Prostate gland (tissue), 2 donors: ENCODE results near the gene CMTM1. TPM values are rescaled to one million over a fixed set of nuclear protein-coding genes. Genes with fewer than 3 reads are reported as not detected.

Experiments
- DNase-seq: peaks from one replicate; pipeline ENCODE4 v3.0.0-alpha.2; 2019; ENCODE audit warnings: low spot score
- H3K27ac ChIP-seq, 2 donors: fragments of 200-600 bp; sonication (generic); 2 replicates each; pipeline ENCODE4 v1.5.1; 2017 to 2019
- H3K27me3 ChIP-seq: fragments of 200-600 bp; sonication (generic); replicated peaks from 2 replicates; pipeline ENCODE4 v1.5.1; 2019; ENCODE audit not compliant: insufficient read depth
- H3K36me3 ChIP-seq, 2 donors: fragments of 200-600 bp; sonication (generic); 1 replicate in 1 of 2; 2 replicates in 1 of 2; pipeline versions ENCODE4 v1.5.1 to v1.8.1; 2017 to 2019
- H3K4me1 ChIP-seq: fragments of 200-600 bp; sonication (generic); replicated peaks from 2 replicates; pipeline ENCODE4 v1.5.1; 2019
- H3K4me3 ChIP-seq, 2 donors: fragments of 200-600 bp; sonication (generic); 2 replicates each; pipeline ENCODE4 v1.5.1; 2017 to 2019
- H3K9me3 ChIP-seq: fragments of 200-600 bp; sonication (generic); 2 replicates; pipeline ENCODE4 v1.5.1; 2017
- POLR2A ChIP-seq: fragments of 450-650 bp; IDR thresholded peaks from one replicate; pipeline ENCODE4 v1.6.1; 2016; ENCODE audit warnings: antibody characterized with exemption, mild to moderate bottlenecking
- POLR2AphosphoS5 ChIP-seq: sonication (generic); formaldehyde crosslinking; IDR thresholded peaks from one replicate; pipeline ENCODE4 v1.6.1; 2017; ENCODE audit warnings: antibody characterized with exemption
- WGBS: methylation state at CpG from one replicate; pipeline ENCODE4 v1.1.5; 2018; 5-methylcytosine and 5-hydroxymethylcytosine counted together
- intact Hi-C: fragments of 100-400 bp; cut with DNase I; formaldehyde crosslinking; loops from one replicate; pipeline ENCODE4 v1.14.2; 2022
- total RNA-seq, 2 donors: library from RNA; depleted of rRNA; stranded (reverse); fragments of >200 nt; gene quantifications; one replicate each; pipeline ENCODE4 v1.1.0, GENCODE V29; 2016
- TF ChIP-seq, protein P1 (sequence below), 4 experiments: fragments of 200-600 bp in 2 of 4; fragments of 450-650 bp in 2 of 4; sonication (generic) in 2 of 4; IDR thresholded peaks; 1 replicate in 3 of 4; 2 replicates in 1 of 4; pipeline ENCODE4 v1.5.1; 2016 to 2019; ENCODE audit warnings: antibody characterized with exemption in 4 of 4, mild to moderate bottlenecking in 2 of 4, moderate library complexity in 2 of 4

Gene CMTM1
- total RNA-seq, 2 donors from 2014 or later, result 1.5 to 2.6 TPM

DNA sequence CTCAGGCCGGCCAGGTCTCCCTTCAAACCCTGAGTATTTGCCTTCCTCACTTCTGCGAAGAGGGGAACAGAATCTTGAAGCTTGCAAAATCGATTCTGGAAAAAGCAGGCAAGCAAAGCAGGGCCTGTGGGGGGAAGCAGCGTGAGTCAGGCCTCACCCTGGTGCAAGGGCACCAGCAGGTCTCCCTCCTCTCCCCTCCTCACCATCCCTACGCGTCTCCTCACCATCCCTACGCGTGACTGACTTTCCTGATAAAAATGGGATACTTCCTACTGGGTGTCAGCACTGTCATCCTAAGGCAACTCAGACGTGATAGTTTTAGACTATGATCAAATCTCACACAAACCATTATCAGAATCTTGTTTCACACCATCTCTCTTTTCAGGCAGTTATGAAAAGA lies 50.4 kb downstream of the CMTM1 start:
- intact Hi-C loops, result no loop called here
- Histone ChIP-seq H3K27me3 (no peaks in the 10 kb centered on the region), H3K4me3 (no peak overlapping the region), H3K4me1 (peaks cover 6% of the 10 kb centered on the region), H3K9me3 (no peaks in the 10 kb centered on the region), H3K36me3 (no peaks in the 10 kb centered on the region), H3K27ac (no peak overlapping the region)
- TF ChIP-seq POLR2A, result no peak
- TF ChIP-seq, protein P1, sequence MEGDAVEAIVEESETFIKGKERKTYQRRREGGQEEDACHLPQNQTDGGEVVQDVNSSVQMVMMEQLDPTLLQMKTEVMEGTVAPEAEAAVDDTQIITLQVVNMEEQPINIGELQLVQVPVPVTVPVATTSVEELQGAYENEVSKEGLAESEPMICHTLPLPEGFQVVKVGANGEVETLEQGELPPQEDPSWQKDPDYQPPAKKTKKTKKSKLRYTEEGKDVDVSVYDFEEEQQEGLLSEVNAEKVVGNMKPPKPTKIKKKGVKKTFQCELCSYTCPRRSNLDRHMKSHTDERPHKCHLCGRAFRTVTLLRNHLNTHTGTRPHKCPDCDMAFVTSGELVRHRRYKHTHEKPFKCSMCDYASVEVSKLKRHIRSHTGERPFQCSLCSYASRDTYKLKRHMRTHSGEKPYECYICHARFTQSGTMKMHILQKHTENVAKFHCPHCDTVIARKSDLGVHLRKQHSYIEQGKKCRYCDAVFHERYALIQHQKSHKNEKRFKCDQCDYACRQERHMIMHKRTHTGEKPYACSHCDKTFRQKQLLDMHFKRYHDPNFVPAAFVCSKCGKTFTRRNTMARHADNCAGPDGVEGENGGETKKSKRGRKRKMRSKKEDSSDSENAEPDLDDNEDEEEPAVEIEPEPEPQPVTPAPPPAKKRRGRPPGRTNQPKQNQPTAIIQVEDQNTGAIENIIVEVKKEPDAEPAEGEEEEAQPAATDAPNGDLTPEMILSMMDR (IDR thresholded peaks at IDR 0.05), result no peak
- TF ChIP-seq POLR2AphosphoS5, result no peak
- DNase-seq, result no peak
- 82% methylated on average over 9 of the region's 9 CpGs for WGBS

DNA sequence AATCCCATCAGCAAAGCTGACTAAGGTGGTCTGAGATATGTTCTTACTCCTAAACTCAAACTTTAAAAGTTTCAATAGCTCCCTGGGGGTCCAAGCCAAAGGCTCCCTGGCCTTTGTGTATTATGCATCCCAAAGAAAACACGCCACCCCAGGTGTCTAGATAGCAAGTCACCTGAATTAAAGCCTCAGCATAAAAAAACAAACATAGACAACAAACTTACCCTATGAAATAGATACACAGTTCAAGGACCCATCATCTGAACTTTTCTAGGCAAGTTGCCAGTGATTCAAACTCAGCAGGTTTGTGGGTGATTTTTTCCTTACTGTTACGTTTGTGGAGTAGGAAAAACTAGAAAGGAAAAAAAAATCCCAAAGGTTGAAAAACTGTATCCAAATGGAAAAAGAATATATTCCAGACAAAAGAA lies 50.8 kb downstream of the CMTM1 start:
- H3K36me3 ChIP-seq, result no peaks in the 10 kb centered on the region
- H3K4me3 ChIP-seq, result no peak overlapping the region
- intact Hi-C loops, result no loop called here
- peaks cover 6% of the 10 kb centered on the region for H3K4me1 ChIP-seq
- H3K27ac ChIP-seq, result no peak overlapping the region
- no peak for DNase-seq
- H3K27me3 ChIP-seq, result no peaks in the 10 kb centered on the region
- WGBS, result 75% methylated on average over 2 of the region's 2 CpGs
- TF ChIP-seq, protein P1 (IDR thresholded peaks at IDR 0.05), result no peak
- TF ChIP-seq POLR2A (no peak), POLR2AphosphoS5 (no peak)
- H3K9me3 ChIP-seq, result no peaks in the 10 kb centered on the region

DNA sequence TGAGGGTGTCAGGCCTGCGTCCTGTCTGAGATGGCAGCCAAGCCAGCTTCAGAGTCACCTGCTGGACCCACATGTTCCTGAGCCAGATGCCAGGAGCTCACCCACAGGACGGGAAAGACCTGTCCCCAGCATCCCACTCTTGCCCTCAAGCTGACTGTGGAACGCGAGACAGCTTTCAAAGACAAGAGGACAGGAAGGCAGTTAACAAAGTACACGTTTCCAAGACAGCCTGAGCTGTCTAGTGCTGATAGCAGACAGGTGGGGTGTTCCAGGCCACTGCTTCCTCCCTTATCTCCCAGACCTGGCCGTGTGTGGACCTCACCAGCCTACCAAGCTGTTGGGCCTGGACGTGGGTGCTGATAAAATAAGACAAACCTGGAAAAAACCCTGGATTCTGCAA lies 51.5 kb downstream of the CMTM1 start:
- DNase-seq, result no peak
- TF ChIP-seq POLR2A, result no peak
- no peak for TF ChIP-seq POLR2AphosphoS5
- TF ChIP-seq, protein P1 (IDR thresholded peaks at IDR 0.05), result no peak
- H3K4me1 ChIP-seq, result peaks cover 6% of the 10 kb centered on the region
- H3K27ac ChIP-seq, result peak overlapping the region in 1 of 2 donors; percentile 21
- 45% methylated on average over 7 of the region's 7 CpGs for WGBS
- H3K9me3 ChIP-seq, result no peaks in the 10 kb centered on the region
- intact Hi-C loops, result no loop called here
- H3K36me3 ChIP-seq, result no peaks in the 10 kb centered on the region
- no peaks in the 10 kb centered on the region for H3K27me3 ChIP-seq
- H3K4me3 ChIP-seq, result no peak overlapping the region

DNA sequence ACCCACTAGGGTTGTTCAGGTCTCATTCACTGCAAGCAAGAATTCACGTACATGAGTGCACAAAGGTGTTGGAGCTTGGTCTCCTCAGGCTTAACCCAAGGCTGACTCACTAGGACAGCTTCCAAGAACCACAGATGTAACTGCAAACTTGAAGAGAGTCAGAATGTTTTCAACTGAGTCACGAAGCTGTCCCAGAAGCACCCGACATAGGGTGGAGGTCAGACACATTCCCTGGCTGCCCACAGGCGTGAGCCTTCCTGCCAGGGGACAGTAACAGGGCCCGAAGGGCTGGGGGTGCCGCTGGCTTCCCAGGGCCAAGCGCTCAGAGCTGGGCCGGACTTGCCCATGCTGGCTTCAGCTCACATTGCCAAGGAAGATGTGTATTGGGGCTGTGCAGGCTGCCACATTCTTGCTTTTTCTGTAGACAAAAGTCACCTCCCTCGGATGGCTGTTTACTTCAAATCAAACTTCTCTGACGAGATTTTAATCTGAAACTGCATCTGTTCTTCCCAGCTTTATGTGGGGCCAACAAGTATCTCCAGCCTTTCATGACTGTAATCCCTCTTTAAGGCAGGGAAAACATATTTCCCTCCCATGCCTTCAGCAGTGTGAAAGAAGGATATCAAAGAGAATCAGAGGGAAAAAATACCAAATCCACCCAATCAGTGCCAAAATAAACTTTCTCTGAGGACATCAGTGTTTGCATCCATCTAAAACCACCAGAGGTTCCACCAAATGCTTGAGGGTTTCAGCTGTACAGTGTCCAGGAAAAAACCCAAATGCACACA lies 52.5 kb downstream of the CMTM1 start:
- no peaks in the 10 kb centered on the region for H3K36me3 ChIP-seq
- intact Hi-C loops, result no loop called here
- DNase-seq, result no peak
- no peak overlapping the region for H3K4me3 ChIP-seq
- H3K4me1 ChIP-seq, result peaks cover 6% of the 10 kb centered on the region
- 16% methylated on average over 9 of the region's 10 CpGs for WGBS
- no peaks in the 10 kb centered on the region for H3K27me3 ChIP-seq
- H3K9me3 ChIP-seq, result no peaks in the 10 kb centered on the region
- no peak for TF ChIP-seq POLR2A
- peak overlapping the region; percentile 30 to 47 for H3K27ac ChIP-seq

DNA sequence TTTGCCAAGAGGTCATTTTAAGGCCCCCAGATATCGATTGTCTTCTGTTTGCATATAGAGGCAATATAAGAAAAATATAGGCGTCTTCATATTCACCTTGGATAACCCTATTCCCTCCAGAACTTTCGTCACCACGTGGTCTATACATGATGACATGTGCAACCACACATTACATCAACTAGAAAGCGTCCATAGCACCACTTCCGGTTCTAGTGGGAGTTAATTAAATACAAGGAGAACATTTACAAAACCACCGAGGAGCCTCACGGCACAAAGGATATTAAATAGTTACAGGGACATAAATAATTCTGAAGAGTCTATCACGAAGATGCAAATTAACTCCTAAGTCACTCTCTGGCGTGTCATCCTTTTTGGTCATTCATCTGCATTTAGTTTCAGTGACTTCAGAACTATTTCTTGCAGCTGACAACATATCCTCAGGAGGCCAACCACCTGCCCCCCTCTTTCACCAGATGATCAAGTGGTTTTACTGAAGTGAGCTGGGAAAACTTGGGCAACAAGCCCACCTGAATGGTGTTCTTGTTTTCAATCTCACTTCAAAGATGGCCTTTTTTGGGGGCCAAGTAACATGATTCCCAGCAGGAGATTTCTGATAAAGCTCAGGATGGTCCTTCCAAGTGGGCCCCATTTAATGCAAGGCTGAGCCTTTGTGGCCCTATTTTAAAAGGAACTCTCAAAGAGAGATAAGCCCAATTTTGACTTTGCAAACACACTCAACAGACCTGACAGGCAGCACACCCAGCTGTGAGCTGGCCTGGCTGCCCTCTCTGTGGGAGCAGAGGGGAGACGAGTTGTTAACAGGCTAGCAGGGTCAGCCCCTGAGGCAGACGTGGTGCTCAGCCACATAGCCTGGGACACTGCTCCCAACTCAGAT lies 53.5 kb downstream of the CMTM1 start:
- DNase-seq, result no peak
- Histone ChIP-seq H3K27ac (no peak overlapping the region), H3K9me3 (no peaks in the 10 kb centered on the region), H3K4me1 (peaks cover 6% of the 10 kb centered on the region), H3K27me3 (no peaks in the 10 kb centered on the region), H3K4me3 (no peak overlapping the region), H3K36me3 (no peaks in the 10 kb centered on the region)
- intact Hi-C loops, result no loop called here
- 54% methylated on average over 12 of the region's 12 CpGs for WGBS
- TF ChIP-seq POLR2A (no peak), POLR2AphosphoS5 (no peak)
- TF ChIP-seq, protein P1 (IDR thresholded peaks at IDR 0.05), result no peak
